ENCODE results near the gene MYOF.

GRCh38 chr10:93478873-93479272, 3.3 kb downstream of the MYOF start:
- TF ChIP-seq CTCF (IDR thresholded peaks at IDR 0.05), result no peak
- no peak for TF ChIP-seq POLR2A (IDR thresholded peaks at IDR 0.05)
- TF ChIP-seq POLR2AphosphoS5 (IDR thresholded peaks at IDR 0.05), result no peak
